Uterus (tissue), 4 donors: ENCODE data around the gene CBLB. TPM values are rescaled to one million over a fixed set of nuclear protein-coding genes. Genes with fewer than 3 reads are reported as not detected.

ENCODE experiments used
- DNase-seq, 2 donors: peaks; one replicate each; pipeline ENCODE4 v3.0.0-alpha.2; 2019 to 2020
- H3K27ac ChIP-seq, 2 donors: fragments of 200-600 bp; sonication (generic); 1 replicate in 1 of 2; 2 replicates in 1 of 2; pipeline ENCODE4 v1.5.1; 2016 to 2018
- H3K27me3 ChIP-seq, 2 donors: fragments of 200-600 bp; sonication (generic); one replicate each; pipeline ENCODE4 v1.5.1; 2018 to 2019; ENCODE audit warnings: control low read depth in 1 of 2
- H3K36me3 ChIP-seq, 2 donors: fragments of 200-600 bp; sonication (generic); one replicate each; pipeline ENCODE4 v1.5.1; 2019; ENCODE audit warnings: control low read depth in 1 of 2
- H3K4me1 ChIP-seq, 2 donors: fragments of 200-600 bp; sonication (generic); one replicate each; pipeline ENCODE4 v1.5.1; 2018 to 2019; ENCODE audit warnings: control low read depth in 1 of 2
- H3K4me3 ChIP-seq, 2 donors: fragments of 200-600 bp; sonication (generic); 1 replicate in 1 of 2; 2 replicates in 1 of 2; pipeline ENCODE4 v1.5.1; 2018 to 2019; ENCODE audit warnings: mild to moderate bottlenecking in 1 of 2
- H3K9me3 ChIP-seq, 2 donors: fragments of 200-600 bp; sonication (generic); one replicate each; pipeline ENCODE4 v1.5.1; 2019; ENCODE audit warnings: control low read depth in 1 of 2
- CTCF ChIP-seq, 4 experiments: fragments of 200-600 bp in 2 of 4; fragments of 450-650 bp in 2 of 4; sonication (generic) in 2 of 4; IDR thresholded peaks; one replicate each; pipeline ENCODE4 v1.5.1; 2016 to 2019; ENCODE audit warnings: antibody characterized with exemption in 4 of 4, mild to moderate bottlenecking in 2 of 4, moderate library complexity in 1 of 4
- POLR2A ChIP-seq, 2 donors: fragments of 450-650 bp; IDR thresholded peaks; one replicate each; pipeline ENCODE4 v1.6.1; 2016; ENCODE audit warnings: antibody characterized with exemption in 2 of 2, mild to moderate bottlenecking in 1 of 2, moderate library complexity in 1 of 2
- intact Hi-C: fragments of 100-400 bp; cut with DNase I; formaldehyde crosslinking; loops from one replicate; pipeline ENCODE4 v1.15.1; 2023; ENCODE audit warnings: low total_unique reads
- total RNA-seq, 4 donors: library from RNA; depleted of rRNA in 3 of 4; stranded (reverse); fragments of >200 nt in 3 of 4; gene quantifications; one replicate each; pipeline versions ENCODE4 v1.1.0 to v1.2.4, GENCODE V29; 2014 to 2023
- donor health status: DM: yes; HTN: yes; CAD: no.

CBLB gene
- total RNA-seq, 4 donors from 2014 or later: 26.1 to 86.2 (median 44.5) TPM

GRCh38 chr3:105866656-105867653, 1.9 kb downstream of the CBLB start:
- Histone ChIP-seq H3K27me3 (no peaks in the 10 kb centered on the region), H3K9me3 (no peaks in the 10 kb centered on the region), H3K4me1 (peaks cover 0 to 20% of the 10 kb centered on the region in 2 donors), H3K36me3 (no peaks in the 10 kb centered on the region), H3K4me3 (peak overlapping the region; percentile 82 to 89), H3K27ac (peak overlapping the region in 1 of 2 donors; percentile 96)
- intact Hi-C loops: no loop called here
- no peak for DNase-seq
- TF ChIP-seq POLR2A (IDR thresholded peaks at IDR 0.05): peak in 1 of 2 donors; percentile 1
- no peak for TF ChIP-seq CTCF (IDR thresholded peaks at IDR 0.05)

- Histone ChIP-seq H3K9me3 (no peaks in the 10 kb centered on the region), H3K4me3 (peak overlapping the region in 1 of 2 donors; percentile 89), H3K27me3 (no peaks in the 10 kb centered on the region), H3K36me3 (no peaks in the 10 kb centered on the region), H3K4me1 (peaks cover 0 to 23% of the 10 kb centered on the region in 2 donors), H3K27ac (peak overlapping the region in 1 of 2 donors; percentile 96)
- no peak for DNase-seq
- no peak for TF ChIP-seq POLR2A (IDR thresholded peaks at IDR 0.05)
- no peak for TF ChIP-seq CTCF (IDR thresholded peaks at IDR 0.05)
- intact Hi-C loops: no loop called here
Measured at GRCh38 chr3:105865867-105866350, 2.9 kb downstream of the CBLB start.

GRCh38 chr3:105865016-105865623, 3.7 kb downstream of the CBLB start:
- no peak overlapping the region for H3K27ac ChIP-seq
- H3K9me3 ChIP-seq: no peaks in the 10 kb centered on the region
- no peaks in the 10 kb centered on the region for H3K36me3 ChIP-seq
- H3K27me3 ChIP-seq: no peaks in the 10 kb centered on the region
- TF ChIP-seq POLR2A (IDR thresholded peaks at IDR 0.05): no peak
- no peak for TF ChIP-seq CTCF (IDR thresholded peaks at IDR 0.05)
- H3K4me3 ChIP-seq: no peak overlapping the region
- intact Hi-C loops: no loop called here
- DNase-seq: no peak
- H3K4me1 ChIP-seq: peaks cover 0 to 23% of the 10 kb centered on the region in 2 donors

- Histone ChIP-seq H3K27ac (no peak overlapping the region), H3K4me1 (peaks cover 0 to 23% of the 10 kb centered on the region in 2 donors), H3K9me3 (no peaks in the 10 kb centered on the region), H3K4me3 (no peak overlapping the region), H3K27me3 (no peaks in the 10 kb centered on the region), H3K36me3 (no peaks in the 10 kb centered on the region)
- no peak for DNase-seq
- TF ChIP-seq POLR2A (IDR thresholded peaks at IDR 0.05) (no peak), CTCF (IDR thresholded peaks at IDR 0.05) (no peak)
- intact Hi-C loops: no loop called here
Measured at GRCh38 chr3:105864212-105864611, 4.6 kb downstream of the CBLB start.

- no peak overlapping the region for H3K27ac ChIP-seq
- H3K27me3 ChIP-seq: no peaks in the 10 kb centered on the region
- no peaks in the 10 kb centered on the region for H3K36me3 ChIP-seq
- H3K4me3 ChIP-seq: no peak overlapping the region
- no peaks in the 10 kb centered on the region for H3K9me3 ChIP-seq
- no peak for DNase-seq
- intact Hi-C loops: no loop called here
- peaks cover 0 to 23% of the 10 kb centered on the region in 2 donors for H3K4me1 ChIP-seq
- no peak for TF ChIP-seq POLR2A (IDR thresholded peaks at IDR 0.05)
- TF ChIP-seq CTCF (IDR thresholded peaks at IDR 0.05): no peak
Measured at GRCh38 chr3:105863608-105864007, 5.2 kb downstream of the CBLB start.
